Activated naive CD8-positive, alpha-beta T cell (primary cell): ENCODE results near the gene KAZN.
"Not testable (repeated sequence)": the region's sequence is repeated elsewhere in the genome, so short reads cannot be mapped to it uniquely, and the experiment has no call there.

ENCODE experiments used
- H3K27ac Mint-ChIP-seq: one replicate; pipeline ENCODE4 v1.8.0; 2021; ENCODE audit warnings: mixed read lengths
- H3K27me3 Mint-ChIP-seq: one replicate; pipeline ENCODE4 v1.8.0; 2021; ENCODE audit warnings: mixed read lengths
- H3K36me3 Mint-ChIP-seq: one replicate; pipeline ENCODE4 v1.8.0; 2021; ENCODE audit warnings: mixed read lengths
- H3K4me1 Mint-ChIP-seq: one replicate; pipeline ENCODE4 v1.8.0; 2021; ENCODE audit warnings: low read depth, mixed read lengths
- H3K4me3 Mint-ChIP-seq: one replicate; pipeline ENCODE4 v1.8.0; 2021; ENCODE audit warnings: mild to moderate bottlenecking, mixed read lengths
- H3K9me3 Mint-ChIP-seq: one replicate; pipeline ENCODE4 v1.8.0; 2021; ENCODE audit warnings: low read depth, mixed read lengths

The KAZN gene

DNA sequence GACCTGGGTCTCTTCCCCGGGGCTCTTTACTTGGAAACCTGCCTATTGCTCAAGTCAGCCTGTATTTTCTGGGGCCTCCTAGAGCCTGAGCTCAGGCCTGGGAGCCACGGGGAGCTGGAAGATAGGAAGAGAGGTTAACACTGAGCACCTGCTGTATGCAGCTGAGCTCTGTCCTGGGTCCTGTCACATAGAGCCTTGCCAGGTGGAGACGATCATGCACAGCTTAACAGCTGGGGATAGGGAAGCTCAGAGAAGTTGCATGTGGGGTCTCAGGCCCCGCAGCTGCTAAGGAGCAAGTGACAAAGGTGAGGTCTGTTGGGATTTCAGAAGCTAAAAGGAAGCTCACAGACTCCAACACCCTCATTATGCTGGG is 427.6 kb downstream of the KAZN start:
- Mint-ChIP-seq H3K4me3 (no peak overlapping the region), H3K4me1 (no peaks in the 10 kb centered on the region), H3K27ac (no peak overlapping the region), H3K27me3 (no peaks in the 10 kb centered on the region), H3K9me3 (no peaks in the 10 kb centered on the region), H3K36me3 (no peaks in the 10 kb centered on the region)

DNA sequence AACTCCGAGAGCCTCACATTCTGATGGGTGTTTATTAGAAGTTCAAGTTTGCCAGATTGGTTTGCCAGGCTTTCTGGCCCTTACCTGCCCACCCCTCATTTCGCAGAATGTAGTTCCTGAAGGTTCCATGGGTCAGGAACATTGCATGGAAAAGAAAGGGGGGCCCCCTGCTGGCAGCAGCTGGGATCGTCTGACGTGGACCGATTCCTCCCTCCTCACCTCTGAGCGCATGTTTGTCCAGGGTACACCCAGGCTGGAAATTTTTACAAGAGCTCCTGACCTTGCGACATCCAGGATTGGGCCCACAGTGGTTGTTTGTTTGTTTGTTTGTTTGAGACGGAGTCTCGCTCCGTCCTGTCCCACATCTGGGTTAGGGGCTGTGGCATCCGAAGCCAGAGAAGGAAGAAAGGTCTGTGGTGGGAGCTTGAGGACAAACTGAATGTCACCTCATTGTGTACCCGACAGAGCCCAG is 429.1 kb downstream of the KAZN start:
- Mint-ChIP-seq H3K36me3 (no peaks in the 10 kb centered on the region), H3K27me3 (no peaks in the 10 kb centered on the region), H3K4me3 (no peak overlapping the region), H3K27ac (no peak overlapping the region), H3K9me3 (no peaks in the 10 kb centered on the region), H3K4me1 (no peaks in the 10 kb centered on the region)

- Mint-ChIP-seq H3K27ac (no peak overlapping the region), H3K36me3 (no peaks in the 10 kb centered on the region), H3K4me3 (no peak overlapping the region), H3K4me1 (no peaks in the 10 kb centered on the region), H3K27me3 (no peaks in the 10 kb centered on the region), H3K9me3 (no peaks in the 10 kb centered on the region)
These were observed 429.6 kb downstream of the KAZN start for GRCh38 chr1:15028102-15028501.

DNA sequence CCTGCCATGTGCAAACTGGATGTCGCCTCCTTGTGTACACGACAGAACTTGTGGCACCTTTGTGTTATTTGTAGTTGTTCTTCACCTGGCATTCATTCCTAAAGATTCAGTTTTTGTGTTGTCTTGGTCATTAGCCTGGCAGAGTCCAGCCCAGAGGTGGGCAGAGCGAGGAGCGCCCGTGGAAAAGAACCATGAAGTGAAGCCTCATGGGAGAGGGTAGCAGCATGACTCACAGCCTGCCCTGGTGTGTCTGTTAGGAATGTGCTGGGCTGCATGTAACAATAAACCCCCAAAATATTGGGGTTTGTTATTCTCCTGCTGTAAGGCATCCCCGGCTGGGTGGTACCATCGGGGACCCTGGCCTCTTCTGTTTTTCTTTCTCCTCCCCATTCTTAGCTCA is 430.1 kb downstream of the KAZN start:
- Mint-ChIP-seq H3K27ac (no peak overlapping the region), H3K4me3 (no peak overlapping the region), H3K9me3 (no peaks in the 10 kb centered on the region), H3K27me3 (no peaks in the 10 kb centered on the region), H3K36me3 (no peaks in the 10 kb centered on the region), H3K4me1 (peaks cover 5% of the 10 kb centered on the region)

DNA sequence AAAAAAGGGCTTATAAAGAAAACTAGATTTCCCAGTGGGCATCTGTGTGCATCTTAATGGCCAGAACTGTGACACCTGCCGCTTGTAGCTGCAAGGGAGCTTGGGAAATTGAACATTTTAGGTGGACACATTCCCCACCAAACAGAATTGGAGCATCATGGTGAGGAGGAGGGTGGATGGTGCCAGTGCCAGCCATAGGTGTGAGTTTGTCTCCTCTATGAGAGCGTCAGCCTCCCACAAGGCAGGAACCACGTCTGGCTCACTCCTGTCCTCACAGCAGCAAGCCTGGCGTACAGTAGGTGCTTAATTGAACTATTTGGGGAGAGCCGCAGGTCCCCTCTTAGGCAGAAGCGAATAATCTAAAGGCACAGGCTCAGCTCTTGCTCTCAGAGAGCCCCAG is 430.6 kb downstream of the KAZN start:
- Mint-ChIP-seq H3K27ac (no peak overlapping the region), H3K27me3 (no peaks in the 10 kb centered on the region), H3K4me1 (peaks cover 9% of the 10 kb centered on the region), H3K4me3 (no peak overlapping the region), H3K9me3 (no peaks in the 10 kb centered on the region), H3K36me3 (no peaks in the 10 kb centered on the region)

- no peak overlapping the region for H3K4me3 Mint-ChIP-seq
- H3K36me3 Mint-ChIP-seq, result no peaks in the 10 kb centered on the region
- H3K27me3 Mint-ChIP-seq, result no peaks in the 10 kb centered on the region
- H3K9me3 Mint-ChIP-seq, result no peaks in the 10 kb centered on the region
- H3K27ac Mint-ChIP-seq, result no peak overlapping the region
- peaks cover 10% of the 10 kb centered on the region for H3K4me1 Mint-ChIP-seq
These were observed 431.3 kb downstream of the KAZN start for GRCh38 chr1:15029786-15030185.

DNA sequence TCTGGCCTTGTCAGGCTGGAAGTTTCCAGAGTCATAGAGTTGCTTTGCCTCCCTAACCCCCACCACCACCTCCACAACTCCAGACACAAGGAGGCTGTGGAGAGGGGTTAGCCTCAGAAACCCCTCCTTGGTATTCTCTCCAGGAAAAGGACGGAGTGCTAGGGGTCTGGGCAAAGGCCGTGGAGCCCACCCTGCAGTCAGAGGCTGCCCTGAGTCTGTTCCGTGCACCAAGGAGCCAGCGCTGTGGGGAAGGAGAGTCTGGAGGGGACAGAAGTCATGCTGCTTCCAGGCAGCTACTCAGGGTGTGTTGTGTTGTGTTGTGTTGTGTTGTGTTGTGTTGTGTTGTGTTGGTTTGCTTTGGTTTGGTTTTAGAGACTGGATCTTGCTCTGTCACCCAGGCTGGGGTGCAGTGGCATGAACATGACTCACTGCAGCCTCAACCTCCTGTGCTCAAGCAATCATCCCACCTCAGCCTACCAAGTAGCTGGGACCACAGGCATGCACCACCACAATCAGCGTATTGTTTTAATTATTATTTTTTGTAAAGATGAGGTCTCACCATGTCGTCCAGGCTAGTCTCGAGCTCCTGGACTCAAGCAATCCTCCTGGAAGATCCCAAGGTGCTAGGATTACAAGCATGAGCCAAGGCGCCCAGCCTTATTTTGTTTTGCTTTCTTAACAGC is 432.9 kb downstream of the KAZN start:
- no peaks in the 10 kb centered on the region for H3K27me3 Mint-ChIP-seq
- H3K4me1 Mint-ChIP-seq, result peaks cover 10% of the 10 kb centered on the region
- H3K4me3 Mint-ChIP-seq, result no peak overlapping the region
- H3K36me3 Mint-ChIP-seq, result no peaks in the 10 kb centered on the region
- H3K27ac Mint-ChIP-seq, result no peak overlapping the region
- H3K9me3 Mint-ChIP-seq, result no peaks in the 10 kb centered on the region

- H3K36me3 Mint-ChIP-seq, result no peaks in the 10 kb centered on the region
- H3K27ac Mint-ChIP-seq, result no peak overlapping the region
- no peaks in the 10 kb centered on the region for H3K9me3 Mint-ChIP-seq
- peaks cover 10% of the 10 kb centered on the region for H3K4me1 Mint-ChIP-seq
- no peaks in the 10 kb centered on the region for H3K27me3 Mint-ChIP-seq
- no peak overlapping the region for H3K4me3 Mint-ChIP-seq
These were observed 434.8 kb downstream of the KAZN start for GRCh38 chr1:15033264-15033663.

GRCh38 chr1:15034656-15035055 is 436.2 kb downstream of the KAZN start:
- Mint-ChIP-seq H3K9me3 (no peaks in the 10 kb centered on the region), H3K27ac (no peak overlapping the region), H3K4me1 (peaks cover 10% of the 10 kb centered on the region), H3K36me3 (no peaks in the 10 kb centered on the region), H3K4me3 (no peak overlapping the region), H3K27me3 (no peaks in the 10 kb centered on the region)

- Mint-ChIP-seq H3K4me3 (no peak overlapping the region), H3K9me3 (no peaks in the 10 kb centered on the region), H3K27ac (no peak overlapping the region), H3K36me3 (no peaks in the 10 kb centered on the region), H3K4me1 (peaks cover 10% of the 10 kb centered on the region), H3K27me3 (no peaks in the 10 kb centered on the region)
These were observed 436.8 kb downstream of the KAZN start for GRCh38 chr1:15035236-15035635.

DNA sequence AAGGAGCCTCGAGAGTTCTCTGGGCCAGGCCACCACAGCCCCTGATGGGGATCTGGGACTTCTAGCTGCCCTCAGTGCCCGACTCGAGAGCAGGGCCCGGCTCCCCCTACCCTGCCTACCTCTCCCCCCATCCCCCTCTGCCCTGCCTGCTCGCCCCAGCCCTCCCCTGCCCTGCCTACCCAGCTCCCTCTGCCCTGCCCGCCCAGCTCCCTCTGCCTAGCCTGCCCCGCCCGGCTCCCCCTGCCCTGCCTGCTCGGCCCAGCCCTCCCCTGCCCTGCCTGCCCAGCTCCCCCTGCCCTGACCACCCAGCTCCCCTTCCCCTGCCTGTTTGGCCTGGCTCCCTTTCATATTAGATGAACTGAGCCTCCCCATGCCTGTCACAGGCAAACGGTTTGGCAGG is 437.6 kb downstream of the KAZN start:
- H3K36me3 Mint-ChIP-seq, result no peaks in the 10 kb centered on the region
- H3K27me3 Mint-ChIP-seq, result no peaks in the 10 kb centered on the region
- H3K9me3 Mint-ChIP-seq, result no peaks in the 10 kb centered on the region
- peaks cover 10% of the 10 kb centered on the region for H3K4me1 Mint-ChIP-seq
- H3K4me3 Mint-ChIP-seq, result no peak overlapping the region
- H3K27ac Mint-ChIP-seq, result no peak overlapping the region

GRCh38 chr1:15038232-15039016 is 439.9 kb downstream of the KAZN start:
- no peaks in the 10 kb centered on the region for H3K27me3 Mint-ChIP-seq
- H3K4me3 Mint-ChIP-seq, result no peak overlapping the region
- peaks cover 8% of the 10 kb centered on the region for H3K4me1 Mint-ChIP-seq
- no peaks in the 10 kb centered on the region for H3K9me3 Mint-ChIP-seq
- H3K36me3 Mint-ChIP-seq, result no peaks in the 10 kb centered on the region
- H3K27ac Mint-ChIP-seq, result no peak overlapping the region

- Mint-ChIP-seq H3K36me3 (no peaks in the 10 kb centered on the region), H3K9me3 (no peaks in the 10 kb centered on the region), H3K4me1 (peaks cover under 1% of the 10 kb centered on the region), H3K4me3 (no peak overlapping the region), H3K27me3 (no peaks in the 10 kb centered on the region), H3K27ac (no peak overlapping the region)
These were observed 440.6 kb downstream of the KAZN start for GRCh38 chr1:15039017-15039648.

GRCh38 chr1:15039901-15040300 is 441.4 kb downstream of the KAZN start:
- H3K4me3 Mint-ChIP-seq, result no peak overlapping the region
- no peaks in the 10 kb centered on the region for H3K27me3 Mint-ChIP-seq
- H3K9me3 Mint-ChIP-seq, result no peaks in the 10 kb centered on the region
- H3K36me3 Mint-ChIP-seq, result no peaks in the 10 kb centered on the region
- no peaks in the 10 kb centered on the region for H3K4me1 Mint-ChIP-seq
- H3K27ac Mint-ChIP-seq, result no peak overlapping the region

DNA sequence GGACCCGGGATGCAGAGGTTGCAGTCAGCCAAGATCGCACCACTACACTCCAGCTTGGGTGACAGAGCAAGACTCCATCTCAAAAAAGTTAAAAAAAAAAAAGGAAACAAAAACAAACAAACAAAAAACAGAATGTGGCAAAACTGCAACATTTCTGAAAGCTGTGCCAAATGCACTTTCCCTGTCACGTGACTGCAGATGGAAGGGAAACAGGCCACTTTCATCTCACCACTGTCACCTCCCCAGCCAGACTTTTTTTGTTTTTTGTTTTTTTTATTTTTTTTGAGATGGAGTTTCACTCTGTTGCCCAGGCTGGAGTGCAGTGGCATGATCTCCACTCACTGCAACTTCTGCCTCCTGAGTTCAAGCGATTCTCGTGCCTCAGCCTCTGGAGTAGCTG is 442.2 kb downstream of the KAZN start:
- not testable (repeated sequence) for H3K36me3 Mint-ChIP-seq, H3K27ac Mint-ChIP-seq, H3K27me3 Mint-ChIP-seq, H3K4me1 Mint-ChIP-seq, H3K9me3 Mint-ChIP-seq, H3K4me3 Mint-ChIP-seq
